Esophagus muscularis mucosa (tissue), 4 donors: Measurements from ENCODE around the gene SUPV3L1.

Experiments used
- EP300 ChIP-seq: sonication (generic); formaldehyde crosslinking; IDR thresholded peaks from one replicate; pipeline ENCODE4 v1.6.1; 2017; ENCODE audit warnings: antibody characterized with exemption
- POLR2A ChIP-seq: fragments of 450-650 bp; IDR thresholded peaks from one replicate; pipeline ENCODE4 v1.6.1; 2017; ENCODE audit warnings: antibody characterized with exemption, moderate library complexity, mild to moderate bottlenecking, low read depth
- POLR2AphosphoS5 ChIP-seq, 2 donors: sonication (generic); formaldehyde crosslinking; IDR thresholded peaks; one replicate each; pipeline ENCODE4 v1.6.1; 2017; ENCODE audit warnings: antibody characterized with exemption in 2 of 2
- TF ChIP-seq, protein P1 (sequence below), 3 experiments: fragments of 200-600 bp in 2 of 3; fragments of 450-650 bp in 1 of 3; sonication (generic) in 2 of 3; IDR thresholded peaks; one replicate each; pipeline ENCODE4 v1.5.1; 2017 to 2019; ENCODE audit warnings: antibody characterized with exemption in 3 of 3, mild to moderate bottlenecking in 2 of 3, moderate library complexity in 1 of 3

DNA sequence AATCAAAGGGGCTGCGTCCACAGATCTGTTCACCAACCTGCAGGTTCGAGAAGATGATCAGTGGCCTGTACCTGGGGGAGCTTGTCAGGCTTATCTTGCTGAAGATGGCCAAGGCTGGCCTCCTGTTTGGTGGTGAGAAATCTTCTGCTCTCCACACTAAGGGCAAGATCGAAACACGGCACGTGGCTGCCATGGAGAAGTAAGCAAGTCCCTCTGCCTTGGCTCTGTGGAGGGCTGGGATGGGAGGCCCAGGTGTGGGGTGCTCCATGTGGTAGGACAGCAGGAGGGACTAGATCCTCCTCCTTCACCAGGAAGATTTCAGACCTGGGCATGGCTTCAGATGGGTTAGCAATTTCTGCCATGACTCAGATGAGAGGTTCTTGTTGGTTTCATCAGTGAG lies 66.0 kb downstream of the SUPV3L1 start:
- TF ChIP-seq, protein P1, sequence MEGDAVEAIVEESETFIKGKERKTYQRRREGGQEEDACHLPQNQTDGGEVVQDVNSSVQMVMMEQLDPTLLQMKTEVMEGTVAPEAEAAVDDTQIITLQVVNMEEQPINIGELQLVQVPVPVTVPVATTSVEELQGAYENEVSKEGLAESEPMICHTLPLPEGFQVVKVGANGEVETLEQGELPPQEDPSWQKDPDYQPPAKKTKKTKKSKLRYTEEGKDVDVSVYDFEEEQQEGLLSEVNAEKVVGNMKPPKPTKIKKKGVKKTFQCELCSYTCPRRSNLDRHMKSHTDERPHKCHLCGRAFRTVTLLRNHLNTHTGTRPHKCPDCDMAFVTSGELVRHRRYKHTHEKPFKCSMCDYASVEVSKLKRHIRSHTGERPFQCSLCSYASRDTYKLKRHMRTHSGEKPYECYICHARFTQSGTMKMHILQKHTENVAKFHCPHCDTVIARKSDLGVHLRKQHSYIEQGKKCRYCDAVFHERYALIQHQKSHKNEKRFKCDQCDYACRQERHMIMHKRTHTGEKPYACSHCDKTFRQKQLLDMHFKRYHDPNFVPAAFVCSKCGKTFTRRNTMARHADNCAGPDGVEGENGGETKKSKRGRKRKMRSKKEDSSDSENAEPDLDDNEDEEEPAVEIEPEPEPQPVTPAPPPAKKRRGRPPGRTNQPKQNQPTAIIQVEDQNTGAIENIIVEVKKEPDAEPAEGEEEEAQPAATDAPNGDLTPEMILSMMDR (IDR thresholded peaks at IDR 0.05): no peak
- no peak for TF ChIP-seq POLR2A
- no peak for TF ChIP-seq EP300
- TF ChIP-seq POLR2AphosphoS5 (IDR thresholded peaks at IDR 0.05): no peak
